Stimulated activated naive B cell treated with anti-CD40 and anti-IgM and Interleukin-4, amounts not matched to agents 10 μg/mL and 1 μg/mL and 100 μg/mL, for 72 hours (primary cell): Measurements from ENCODE around the gene UNC5A.
A peak's percentile ranks its signal among the peaks of the same experiment; 100 is the strongest.

Experiments used
- ATAC-seq, 2 donors: fragments of 150-1000 bp; cut with Tn5 transposase; replicated peaks; 2 replicates each; pipeline ENCODE4 v1.10.0; 2021; ENCODE audit warnings: moderate library complexity in 1 of 2
- DNase-seq: peaks from one replicate; pipeline ENCODE4 v3.0.0; 2021
- H3K27ac Mint-ChIP-seq: one replicate; pipeline ENCODE4 v1.8.0; 2022; ENCODE audit warnings: mild to moderate bottlenecking, mixed read lengths
- H3K27me3 Mint-ChIP-seq, 2 donors: one replicate each; pipeline ENCODE4 v1.8.0; 2022; ENCODE audit warnings: mixed read lengths in 2 of 2
- H3K36me3 Mint-ChIP-seq, 2 donors: one replicate each; pipeline ENCODE4 v1.8.0; 2022; ENCODE audit warnings: mixed read lengths in 2 of 2, mild to moderate bottlenecking in 1 of 2
- H3K4me1 Mint-ChIP-seq, 2 donors: one replicate each; pipeline ENCODE4 v1.8.0; 2022; ENCODE audit warnings: mixed read lengths in 2 of 2, mild to moderate bottlenecking in 1 of 2
- H3K4me3 Mint-ChIP-seq, 2 donors: one replicate each; pipeline ENCODE4 v1.8.0; 2022; ENCODE audit warnings: mild to moderate bottlenecking in 2 of 2, mixed read lengths in 2 of 2, moderate library complexity in 1 of 2
- H3K9me3 Mint-ChIP-seq, 2 donors: one replicate each; pipeline ENCODE4 v1.8.0; 2022; ENCODE audit warnings: mixed read lengths in 2 of 2, mild to moderate bottlenecking in 1 of 2

UNC5A gene

DNA sequence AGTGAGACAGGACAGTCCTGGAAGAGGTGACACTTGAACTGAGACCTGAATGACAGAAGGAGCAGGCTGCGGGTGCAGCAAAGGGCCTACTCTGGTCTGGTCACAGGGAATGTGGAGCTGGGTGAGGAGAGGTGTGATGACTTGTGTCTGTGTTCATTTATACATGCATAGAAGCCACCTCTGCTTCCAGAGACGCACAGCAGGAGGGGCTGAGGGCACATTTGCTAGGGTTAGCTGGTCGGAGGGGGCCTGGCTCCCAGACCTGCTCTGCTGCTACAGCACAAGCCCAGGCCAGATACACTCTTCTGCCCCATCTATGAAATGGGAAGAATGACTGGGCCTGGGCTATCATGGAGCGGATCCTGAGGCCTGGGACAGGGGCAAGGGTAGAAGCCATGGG is 15.6 kb downstream of the UNC5A start:
- no peak overlapping the region for H3K27ac Mint-ChIP-seq
- peaks cover 26 to 38% of the 10 kb centered on the region in 2 donors for H3K27me3 Mint-ChIP-seq
- DNase-seq, result no peak
- no peaks in the 10 kb centered on the region for H3K36me3 Mint-ChIP-seq
- H3K9me3 Mint-ChIP-seq, result peaks cover 4 to 5% of the 10 kb centered on the region in 2 donors
- ATAC-seq, result no peak
- H3K4me3 Mint-ChIP-seq, result no peak overlapping the region
- H3K4me1 Mint-ChIP-seq, result peaks cover 0 to 3% of the 10 kb centered on the region in 2 donors

DNA sequence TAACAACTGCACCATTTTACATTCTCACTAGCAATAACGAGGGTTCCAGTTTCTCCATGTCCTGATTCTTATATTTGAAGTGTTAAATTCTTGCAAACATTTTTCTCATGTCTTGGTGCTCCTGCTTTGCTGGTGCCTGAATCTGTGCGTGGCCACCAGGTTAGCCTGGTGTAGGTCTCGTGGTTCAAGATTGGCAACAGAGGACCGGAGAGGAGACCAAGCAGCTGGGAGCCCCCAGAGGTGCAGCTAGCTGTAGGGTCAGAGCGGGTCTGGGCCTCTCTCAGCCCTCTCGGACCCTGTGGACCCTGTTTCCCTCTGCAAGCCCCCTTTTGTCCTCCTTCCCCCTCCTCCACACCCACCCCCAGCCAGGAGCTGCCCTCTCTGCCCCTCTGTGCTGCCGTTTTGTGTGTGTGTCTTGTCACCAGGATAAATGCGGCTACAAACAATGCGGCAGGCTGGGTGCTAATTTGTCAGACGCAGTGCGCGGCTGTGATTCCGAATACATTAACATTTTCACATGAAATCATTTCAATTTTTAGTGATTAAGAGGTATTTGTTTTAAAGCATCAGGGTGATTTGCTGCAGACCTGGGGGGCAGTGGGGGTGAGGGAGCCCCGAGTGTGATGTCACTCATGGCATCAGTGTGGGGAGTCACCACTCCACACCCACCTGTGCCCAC is 17.5 kb downstream of the UNC5A start:
- DNase-seq (no peak), ATAC-seq (no peak)
- H3K27ac Mint-ChIP-seq, result no peak overlapping the region
- H3K4me3 Mint-ChIP-seq, result no peak overlapping the region
- peaks cover 18 to 39% of the 10 kb centered on the region in 2 donors for H3K27me3 Mint-ChIP-seq
- peaks cover 4 to 5% of the 10 kb centered on the region in 2 donors for H3K9me3 Mint-ChIP-seq
- H3K36me3 Mint-ChIP-seq, result no peaks in the 10 kb centered on the region
- H3K4me1 Mint-ChIP-seq, result peaks cover 3 to 9% of the 10 kb centered on the region in 2 donors

DNA sequence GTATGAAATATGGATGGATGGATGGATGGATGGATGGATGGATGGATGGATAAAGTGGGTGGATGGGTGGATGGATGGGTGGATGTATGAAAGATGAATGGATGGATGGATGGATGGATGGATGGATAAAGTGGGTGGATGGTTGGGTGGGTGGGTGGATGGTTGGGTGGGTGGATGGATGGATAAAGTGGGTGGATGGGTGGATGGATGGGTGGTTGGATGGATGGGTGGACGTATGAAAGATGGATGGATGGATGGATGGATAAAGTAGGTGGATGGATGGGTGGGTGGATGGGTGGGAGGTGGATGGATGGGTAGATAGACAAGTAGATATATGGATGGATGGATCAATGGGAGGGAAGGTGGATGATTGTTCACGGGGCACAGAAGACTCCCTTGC is 19.0 kb downstream of the UNC5A start:
- Mint-ChIP-seq H3K27me3 (peaks cover 19 to 34% of the 10 kb centered on the region in 2 donors), H3K27ac (no peak overlapping the region), H3K4me1 (peaks cover 3 to 9% of the 10 kb centered on the region in 2 donors), H3K4me3 (no peak overlapping the region), H3K9me3 (peaks cover 4 to 5% of the 10 kb centered on the region in 2 donors), H3K36me3 (peaks cover 0 to 3% of the 10 kb centered on the region in 2 donors)
- ATAC-seq (no peak), DNase-seq (no peak)

DNA sequence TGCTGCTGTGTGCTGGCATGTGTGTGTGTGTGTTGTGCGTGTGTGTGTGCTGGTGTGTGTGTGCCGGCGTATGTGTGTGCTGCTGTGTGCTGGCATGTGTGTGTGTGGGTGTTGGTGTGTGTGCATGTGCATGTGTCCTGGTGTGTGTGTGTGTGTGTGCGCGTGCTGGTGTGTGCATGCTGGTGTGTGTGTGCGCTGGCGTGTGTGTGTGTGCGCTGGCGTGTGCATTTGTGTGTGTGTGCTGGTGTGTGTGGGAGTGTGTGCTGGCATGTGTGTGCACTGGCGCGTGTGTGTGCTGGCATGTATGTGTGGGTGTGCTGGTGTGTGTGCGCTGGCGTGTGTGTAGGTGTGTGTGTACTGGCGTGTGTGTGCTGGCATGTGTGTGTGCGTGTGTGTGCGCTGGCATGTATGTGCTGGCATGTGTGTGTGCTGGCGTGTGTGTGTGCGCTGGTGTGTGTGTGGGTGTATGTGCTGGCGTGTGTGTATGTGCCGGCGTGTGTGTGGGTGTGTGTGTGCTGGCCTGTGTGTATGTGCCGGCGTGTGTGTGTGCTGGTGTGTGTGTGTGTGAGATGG is 20.1 kb downstream of the UNC5A start:
- Mint-ChIP-seq H3K9me3 (peaks cover 4 to 5% of the 10 kb centered on the region in 2 donors), H3K4me3 (no peak overlapping the region), H3K27ac (no peak overlapping the region), H3K4me1 (peaks cover 3 to 9% of the 10 kb centered on the region in 2 donors), H3K36me3 (peaks cover 0 to 3% of the 10 kb centered on the region in 2 donors), H3K27me3 (peaks cover 30 to 35% of the 10 kb centered on the region in 2 donors)
- ATAC-seq (no peak), DNase-seq (no peak)

DNA sequence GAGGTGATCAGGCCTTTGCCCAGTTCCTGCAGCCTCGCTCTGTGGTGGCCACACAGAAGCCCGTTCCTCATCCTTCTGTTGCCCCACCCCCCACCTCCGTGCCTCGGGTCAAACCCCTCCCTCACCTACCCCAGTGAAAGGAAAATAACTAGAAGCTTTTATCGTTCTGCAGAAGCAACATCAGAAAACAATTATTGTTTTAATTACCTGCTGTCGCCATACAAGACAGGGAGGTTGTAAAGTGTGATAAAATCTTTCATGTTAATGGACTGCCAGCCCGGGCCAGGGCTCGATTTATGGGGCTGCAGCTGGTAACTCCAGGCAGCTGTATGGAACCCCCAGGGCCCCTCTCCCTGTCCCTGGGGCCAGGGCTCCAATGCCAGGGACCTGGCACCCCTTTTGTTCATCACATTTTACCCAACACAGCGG is 20.6 kb downstream of the UNC5A start:
- no peak overlapping the region for H3K27ac Mint-ChIP-seq

DNA sequence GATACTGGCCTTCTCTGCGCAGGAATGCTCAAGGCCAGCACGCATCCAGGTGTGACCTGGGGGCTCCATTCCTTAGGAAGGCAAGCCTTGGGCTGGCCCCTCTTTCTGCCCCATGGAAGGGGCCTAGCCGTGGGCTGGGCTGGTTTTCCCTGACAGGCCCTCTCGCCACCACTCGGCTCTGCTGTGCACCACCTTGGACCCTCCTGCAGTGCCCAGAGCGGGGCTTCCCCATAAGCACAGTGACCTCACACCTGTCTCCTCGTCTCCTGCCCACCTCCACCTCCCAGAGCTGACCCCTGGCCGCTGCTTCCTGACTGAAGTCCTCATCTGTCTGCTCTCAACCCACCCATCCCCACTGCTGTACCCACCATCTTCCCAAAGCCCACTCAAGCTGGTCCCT is 21.1 kb downstream of the UNC5A start:
- no peak for ATAC-seq
- H3K4me3 Mint-ChIP-seq, result no peak overlapping the region
- H3K27me3 Mint-ChIP-seq, result peaks cover 39 to 44% of the 10 kb centered on the region in 2 donors
- no peak for DNase-seq
- H3K27ac Mint-ChIP-seq, result no peak overlapping the region
- H3K4me1 Mint-ChIP-seq, result peaks cover 3 to 9% of the 10 kb centered on the region in 2 donors
- peaks cover 0 to 3% of the 10 kb centered on the region in 2 donors for H3K36me3 Mint-ChIP-seq
- peaks cover 4 to 5% of the 10 kb centered on the region in 2 donors for H3K9me3 Mint-ChIP-seq

More for the DNA sequence above, 20.6 kb downstream of the UNC5A start:
- Mint-ChIP-seq H3K36me3 (peaks cover 0 to 3% of the 10 kb centered on the region in 2 donors), H3K4me1 (peaks cover 3 to 9% of the 10 kb centered on the region in 2 donors), H3K27me3 (peaks cover 35 to 40% of the 10 kb centered on the region in 2 donors), H3K9me3 (peaks cover 4 to 5% of the 10 kb centered on the region in 2 donors), H3K4me3 (no peak overlapping the region)
- ATAC-seq, result no peak
- DNase-seq, result no peak

DNA sequence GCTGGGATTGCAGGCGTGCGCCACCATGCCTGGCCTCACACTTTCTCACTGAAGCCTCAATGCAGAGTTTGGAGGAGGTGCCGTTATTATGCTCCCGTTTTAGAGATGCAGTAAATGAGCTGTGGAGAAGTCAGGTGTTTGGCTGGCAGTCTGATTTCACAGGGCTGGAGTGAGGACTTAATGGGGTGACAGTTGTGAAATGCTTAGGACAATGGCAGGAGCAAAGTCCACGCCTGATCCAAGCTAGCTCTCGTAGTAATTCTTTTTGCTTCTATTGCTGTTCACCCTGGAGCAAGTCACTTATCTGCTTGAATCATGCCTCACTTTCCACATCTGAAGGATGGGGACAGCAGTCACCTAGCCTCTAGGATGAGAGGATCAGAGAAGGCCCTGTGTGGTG is 21.8 kb downstream of the UNC5A start:
- Mint-ChIP-seq H3K4me3 (no peak overlapping the region), H3K4me1 (peaks cover 3 to 9% of the 10 kb centered on the region in 2 donors), H3K27ac (no peak overlapping the region), H3K36me3 (peaks cover 0 to 3% of the 10 kb centered on the region in 2 donors), H3K27me3 (peaks cover 46 to 49% of the 10 kb centered on the region in 2 donors), H3K9me3 (peaks cover 4 to 5% of the 10 kb centered on the region in 2 donors)
- ATAC-seq (no peak), DNase-seq (no peak)

DNA sequence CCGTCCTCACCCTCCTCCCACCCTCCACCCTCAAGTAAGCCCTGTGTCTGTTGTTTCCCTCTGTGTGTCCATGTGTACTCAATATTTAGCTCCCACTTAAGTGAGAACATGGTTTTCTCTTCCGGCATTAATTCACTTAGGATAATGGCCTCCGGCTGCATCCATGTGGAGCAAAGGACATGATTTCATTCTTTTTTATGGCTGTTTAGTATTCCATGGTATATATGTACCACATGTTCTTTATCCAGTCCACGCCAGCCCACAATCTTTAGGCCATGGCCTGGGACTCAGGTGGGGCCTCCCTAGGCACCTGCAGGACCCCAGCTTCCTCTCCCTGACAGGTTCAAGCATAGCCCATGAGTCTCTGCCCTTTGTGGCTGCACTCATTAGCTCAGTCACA is 22.9 kb downstream of the UNC5A start:
- Mint-ChIP-seq H3K27me3 (peaks cover 48 to 50% of the 10 kb centered on the region in 2 donors), H3K36me3 (peaks cover 0 to 3% of the 10 kb centered on the region in 2 donors), H3K4me1 (peaks cover 3 to 9% of the 10 kb centered on the region in 2 donors), H3K27ac (no peak overlapping the region), H3K9me3 (peaks cover 4 to 5% of the 10 kb centered on the region in 2 donors), H3K4me3 (no peak overlapping the region)
- DNase-seq (no peak), ATAC-seq (no peak)

DNA sequence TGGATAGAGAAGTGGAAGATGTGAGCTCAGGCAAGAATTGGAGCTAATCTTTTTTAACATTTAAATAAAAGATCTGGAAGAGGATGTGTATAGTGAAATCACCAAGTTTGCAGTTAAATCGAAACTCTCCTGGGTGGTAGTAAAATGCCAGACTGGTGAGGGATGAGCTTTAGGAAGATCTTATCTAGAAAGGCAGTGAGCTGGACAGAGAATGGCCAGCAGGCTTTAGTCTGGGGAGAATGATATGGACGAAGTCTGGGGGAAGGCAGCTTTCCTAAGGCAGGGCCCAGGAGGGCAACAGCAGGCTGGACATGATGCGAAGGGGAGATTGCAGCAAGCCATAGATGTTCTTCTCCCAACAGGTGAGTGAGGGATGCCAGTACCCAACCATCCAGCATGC is 25.6 kb downstream of the UNC5A start:
- no peak overlapping the region for H3K27ac Mint-ChIP-seq
- peaks cover 0 to 9% of the 10 kb centered on the region in 2 donors for H3K4me1 Mint-ChIP-seq
- no peak for ATAC-seq
- no peak overlapping the region for H3K4me3 Mint-ChIP-seq
- H3K9me3 Mint-ChIP-seq, result no peaks in the 10 kb centered on the region
- DNase-seq, result no peak
- peaks cover 56 to 68% of the 10 kb centered on the region in 2 donors for H3K27me3 Mint-ChIP-seq
- peaks cover 0 to 3% of the 10 kb centered on the region in 2 donors for H3K36me3 Mint-ChIP-seq

DNA sequence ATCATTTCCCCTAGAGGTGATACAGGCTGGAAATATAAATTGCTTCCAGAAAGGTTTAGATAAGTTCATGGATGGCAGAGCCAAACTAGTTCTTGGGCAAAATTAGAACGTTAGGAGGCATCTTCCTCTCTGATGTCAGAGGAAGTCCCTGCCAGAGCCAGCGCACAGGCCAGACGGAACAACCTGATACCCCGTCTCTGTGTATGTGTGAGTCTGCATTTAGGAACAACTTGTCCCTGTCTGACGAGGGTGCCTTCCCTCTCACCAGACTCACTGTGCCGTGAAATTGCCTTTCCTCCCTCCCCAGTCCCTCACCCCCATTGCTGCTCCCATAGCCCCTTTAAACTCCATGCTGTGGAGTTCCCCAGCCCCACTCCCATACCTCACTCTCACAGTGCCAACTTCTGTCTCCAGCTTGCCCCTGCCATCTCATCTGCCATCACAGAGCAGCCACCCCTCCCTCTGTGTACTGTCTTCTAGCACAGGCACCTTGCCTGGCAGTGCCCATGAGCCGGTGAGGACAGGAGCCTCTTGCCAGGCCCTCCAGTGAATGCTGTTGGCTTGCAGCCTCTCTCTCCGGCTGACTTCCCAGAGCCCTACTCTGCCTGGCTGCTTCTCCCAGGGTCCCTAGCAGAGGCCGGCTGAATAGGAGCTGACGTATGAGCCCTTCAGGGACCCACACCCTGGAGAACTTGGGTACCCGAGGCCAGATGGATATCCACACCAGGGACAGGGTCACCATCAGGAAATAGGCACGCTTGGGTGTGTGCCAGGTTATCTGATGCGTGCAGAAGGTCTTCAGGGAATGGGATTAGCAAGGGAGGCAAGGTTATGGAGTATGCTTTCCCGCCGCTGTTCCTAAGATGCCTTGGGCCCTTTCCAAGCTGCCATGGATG is 26.7 kb downstream of the UNC5A start:
- ATAC-seq, result no peak

DNA sequence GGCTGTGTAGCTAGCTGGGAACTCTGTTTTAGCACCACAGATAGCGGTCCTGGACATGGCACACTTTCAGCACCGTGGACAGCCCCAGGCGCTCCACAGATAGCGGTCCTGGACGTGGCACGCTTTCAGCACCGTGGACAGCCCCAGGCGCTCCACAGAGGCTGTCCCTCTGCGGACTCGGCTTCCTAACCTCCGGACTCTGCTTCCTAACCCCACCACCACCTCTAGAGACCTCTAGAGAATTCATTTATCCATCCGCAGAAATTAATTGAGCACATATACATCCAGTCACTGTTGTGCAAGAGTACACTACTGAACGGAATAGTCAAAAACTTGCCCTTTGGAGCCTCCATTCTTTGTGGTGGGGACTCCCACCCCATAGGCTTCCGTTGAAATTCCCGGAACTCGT is 27.4 kb downstream of the UNC5A start:
- Mint-ChIP-seq H3K27me3 (peaks cover 47 to 81% of the 10 kb centered on the region in 2 donors), H3K4me1 (no peaks in the 10 kb centered on the region), H3K27ac (no peak overlapping the region), H3K4me3 (no peak overlapping the region), H3K36me3 (peaks cover 0 to 3% of the 10 kb centered on the region in 2 donors), H3K9me3 (no peaks in the 10 kb centered on the region)
- ATAC-seq (peak; percentile 75 to 83), DNase-seq (peak; percentile 43)

More for the DNA sequence above, 26.7 kb downstream of the UNC5A start:
- Mint-ChIP-seq H3K36me3 (peaks cover 0 to 3% of the 10 kb centered on the region in 2 donors), H3K4me1 (peaks cover 0 to under 1% of the 10 kb centered on the region in 2 donors), H3K9me3 (no peaks in the 10 kb centered on the region), H3K27ac (no peak overlapping the region), H3K27me3 (peaks cover 50 to 79% of the 10 kb centered on the region in 2 donors), H3K4me3 (no peak overlapping the region)
- DNase-seq, result no peak

DNA sequence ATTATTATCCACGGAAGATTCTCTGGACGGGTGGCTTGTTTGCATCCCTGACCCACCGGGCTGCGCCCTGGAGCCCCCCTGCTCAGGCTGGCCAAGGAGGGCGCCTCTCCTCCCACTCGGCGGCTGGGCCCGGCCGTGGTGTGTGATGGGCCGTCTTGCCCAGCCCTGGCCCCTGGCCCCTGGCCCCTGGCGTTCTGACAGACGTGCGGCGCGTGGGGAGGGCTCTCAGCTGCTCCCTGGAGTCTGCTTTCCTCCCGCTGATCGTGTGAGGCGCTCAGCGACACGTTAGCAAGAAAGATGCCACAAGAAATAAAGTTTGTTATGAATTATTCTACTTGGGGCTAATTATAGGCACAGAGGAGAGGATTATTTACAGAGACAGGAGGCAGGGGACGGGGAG is 33.3 kb downstream of the UNC5A start:
- H3K27me3 Mint-ChIP-seq, result peaks cover 30 to 82% of the 10 kb centered on the region in 2 donors
- no peak overlapping the region for H3K27ac Mint-ChIP-seq

DNA sequence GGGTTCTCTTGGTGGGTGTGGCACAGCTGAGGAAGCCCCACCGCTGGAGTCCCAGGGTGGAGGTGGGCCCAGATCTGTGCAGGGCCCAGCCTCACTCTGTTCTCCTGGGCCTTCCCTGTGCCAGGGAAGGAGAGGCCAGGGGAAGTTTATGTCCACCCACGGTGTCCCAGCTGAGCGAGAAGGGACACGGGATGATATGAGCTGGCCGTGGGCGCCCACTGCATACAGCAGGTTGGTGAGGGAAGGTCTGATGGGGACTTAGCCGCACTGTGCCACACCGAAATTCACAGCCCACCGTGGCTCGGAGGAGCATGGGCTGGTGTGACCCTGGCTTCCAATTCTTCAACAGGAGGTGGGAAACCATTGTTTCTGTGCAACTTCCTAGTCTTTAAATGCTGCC is 33.9 kb downstream of the UNC5A start:
- Mint-ChIP-seq H3K36me3 (no peaks in the 10 kb centered on the region), H3K4me1 (no peaks in the 10 kb centered on the region), H3K4me3 (no peak overlapping the region), H3K27me3 (peaks cover 33 to 76% of the 10 kb centered on the region in 2 donors), H3K27ac (no peak overlapping the region), H3K9me3 (no peaks in the 10 kb centered on the region)
- no peak for DNase-seq
- no peak for ATAC-seq

More for the DNA sequence above, 33.3 kb downstream of the UNC5A start:
- Mint-ChIP-seq H3K36me3 (no peaks in the 10 kb centered on the region), H3K9me3 (no peaks in the 10 kb centered on the region), H3K4me3 (no peak overlapping the region), H3K4me1 (no peaks in the 10 kb centered on the region)
- ATAC-seq (no peak), DNase-seq (no peak)

DNA sequence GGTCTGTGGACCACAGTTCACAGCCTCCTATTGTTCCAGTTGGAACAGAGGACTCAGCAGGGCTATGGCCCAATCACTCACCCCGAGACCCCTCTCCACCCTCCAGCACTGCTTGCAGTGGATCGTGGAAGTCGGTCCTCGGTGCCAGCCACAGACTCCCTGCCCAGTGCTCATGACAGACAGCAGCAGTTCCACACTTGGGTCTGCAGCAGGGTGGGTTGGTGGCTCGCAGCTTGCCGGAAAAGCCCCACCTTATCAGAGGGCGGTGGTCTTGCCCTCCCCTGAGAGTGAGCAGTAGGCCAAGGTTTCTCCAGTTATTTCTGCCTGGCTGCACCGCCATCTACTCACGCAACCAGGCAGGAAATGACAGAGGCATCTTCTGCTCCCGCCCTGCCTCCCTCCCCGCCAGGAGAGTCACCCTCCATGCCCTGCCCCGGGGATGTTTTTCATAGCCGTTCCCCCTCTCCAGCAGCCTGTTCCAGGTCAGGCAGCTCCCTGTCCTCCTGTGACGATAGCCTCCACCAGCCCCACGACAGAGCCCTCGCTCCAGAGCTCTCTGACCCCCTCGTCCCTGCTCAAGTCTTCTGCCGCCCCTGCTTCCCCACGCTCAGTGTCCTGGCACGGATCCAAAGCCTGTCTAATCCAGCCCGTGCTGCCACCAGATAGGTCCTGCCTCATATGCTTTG is 34.5 kb downstream of the UNC5A start:
- Mint-ChIP-seq H3K4me3 (no peak overlapping the region), H3K36me3 (no peaks in the 10 kb centered on the region), H3K9me3 (no peaks in the 10 kb centered on the region), H3K27ac (no peak overlapping the region), H3K27me3 (peaks cover 34 to 76% of the 10 kb centered on the region in 2 donors), H3K4me1 (no peaks in the 10 kb centered on the region)
- DNase-seq, result no peak
- ATAC-seq, result no peak
